ENCODE measurements around the gene GRIPAP1. TPM values are rescaled to one million over a fixed set of nuclear protein-coding genes. Genes with fewer than 3 reads are reported as not detected.

GRIPAP1 gene
- total RNA-seq, 1 donor from 2014 or later = 86.5 TPM

GRCh38 chrX:48942895-48943294 is 59.2 kb downstream of the GRIPAP1 start:
- H3K4me1 Mint-ChIP-seq (ENCODE audit: low read depth) = peaks cover 59% of the 10 kb centered on the region
- DNase-seq (ENCODE audit: low spot score) = no peak
- peak overlapping the region; percentile 59 for H3K4me3 Mint-ChIP-seq (ENCODE audit: low read depth)
- H3K27ac Mint-ChIP-seq = peak overlapping the region; percentile 95
- no peaks in the 10 kb centered on the region for H3K27me3 Mint-ChIP-seq (ENCODE audit: low read depth)
- peaks cover 39% of the 10 kb centered on the region for H3K36me3 Mint-ChIP-seq (ENCODE audit: low read depth)
- H3K9me3 Mint-ChIP-seq = no peaks in the 10 kb centered on the region
- intact Hi-C loops (cut with micrococcal nuclease) = no loop called here

DNA sequence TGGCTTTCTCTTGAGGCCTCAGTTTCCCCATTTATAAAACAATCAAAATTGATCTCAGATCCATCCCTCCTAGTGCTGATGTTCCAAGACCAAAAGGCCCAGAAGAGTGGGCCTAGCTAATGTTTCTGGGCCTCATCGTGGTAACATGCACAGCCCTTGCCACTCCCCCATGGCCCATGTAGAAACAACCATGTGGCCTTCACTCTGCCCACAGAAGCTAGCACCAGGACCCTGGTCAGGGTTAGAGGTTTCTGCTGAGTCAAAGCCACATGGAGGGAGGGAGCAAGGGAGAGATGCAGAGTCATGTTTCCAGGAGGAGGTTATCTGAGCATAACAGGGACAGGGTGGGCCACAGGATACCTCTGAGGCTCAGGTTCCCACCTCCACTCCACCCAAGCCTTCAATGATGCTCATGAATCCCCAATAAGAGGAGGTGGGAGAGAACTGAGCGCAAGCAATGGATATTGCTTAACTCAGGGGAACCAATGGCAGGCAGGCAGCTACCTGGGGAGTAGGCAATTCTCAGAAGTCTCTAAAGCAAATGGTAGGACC is 61.6 kb downstream of the GRIPAP1 start:
- peaks cover 71% of the 10 kb centered on the region for H3K4me1 Mint-ChIP-seq (ENCODE audit: low read depth)
- DNase-seq (ENCODE audit: low spot score) = no peak

GRCh38 chrX:48939524-48940228 is 62.4 kb downstream of the GRIPAP1 start:
- Mint-ChIP-seq H3K36me3 (ENCODE audit: low read depth) (peaks cover 69% of the 10 kb centered on the region), H3K27me3 (ENCODE audit: low read depth) (no peaks in the 10 kb centered on the region), H3K9me3 (no peaks in the 10 kb centered on the region), H3K4me1 (ENCODE audit: low read depth) (peaks cover 79% of the 10 kb centered on the region), H3K4me3 (ENCODE audit: low read depth) (peak overlapping the region; percentile 40), H3K27ac (peak overlapping the region; percentile 99)
- intact Hi-C loops (cut with micrococcal nuclease) = loop anchor here (5.0 to 10.0 kb wide), 3 partner anchors 225 to 1277 kb away; no protein-coding TSS in a partner anchor
- no peak for DNase-seq (ENCODE audit: low spot score)

More for the DNA sequence above, 61.6 kb downstream of the GRIPAP1 start:
- Mint-ChIP-seq H3K9me3 (no peaks in the 10 kb centered on the region), H3K27ac (peak overlapping the region; percentile 99), H3K36me3 (ENCODE audit: low read depth) (peaks cover 61% of the 10 kb centered on the region), H3K4me3 (ENCODE audit: low read depth) (no peak overlapping the region), H3K27me3 (ENCODE audit: low read depth) (no peaks in the 10 kb centered on the region)
- intact Hi-C loops (cut with micrococcal nuclease) = no loop called here

- Mint-ChIP-seq H3K9me3 (no peaks in the 10 kb centered on the region), H3K4me1 (ENCODE audit: low read depth) (peaks cover 80% of the 10 kb centered on the region), H3K27me3 (ENCODE audit: low read depth) (no peaks in the 10 kb centered on the region), H3K36me3 (ENCODE audit: low read depth) (peaks cover 73% of the 10 kb centered on the region), H3K27ac (peak overlapping the region; percentile 99), H3K4me3 (ENCODE audit: low read depth) (peak overlapping the region; percentile 71)
- intact Hi-C loops (cut with micrococcal nuclease) = loop anchor here (5.0 to 10.0 kb wide), 3 partner anchors 224 to 1277 kb away; no protein-coding TSS in a partner anchor
- DNase-seq (ENCODE audit: low spot score) = peak; percentile 69
Observed at GRCh38 chrX:48938721-48939425, 63.2 kb downstream of the GRIPAP1 start.

DNA sequence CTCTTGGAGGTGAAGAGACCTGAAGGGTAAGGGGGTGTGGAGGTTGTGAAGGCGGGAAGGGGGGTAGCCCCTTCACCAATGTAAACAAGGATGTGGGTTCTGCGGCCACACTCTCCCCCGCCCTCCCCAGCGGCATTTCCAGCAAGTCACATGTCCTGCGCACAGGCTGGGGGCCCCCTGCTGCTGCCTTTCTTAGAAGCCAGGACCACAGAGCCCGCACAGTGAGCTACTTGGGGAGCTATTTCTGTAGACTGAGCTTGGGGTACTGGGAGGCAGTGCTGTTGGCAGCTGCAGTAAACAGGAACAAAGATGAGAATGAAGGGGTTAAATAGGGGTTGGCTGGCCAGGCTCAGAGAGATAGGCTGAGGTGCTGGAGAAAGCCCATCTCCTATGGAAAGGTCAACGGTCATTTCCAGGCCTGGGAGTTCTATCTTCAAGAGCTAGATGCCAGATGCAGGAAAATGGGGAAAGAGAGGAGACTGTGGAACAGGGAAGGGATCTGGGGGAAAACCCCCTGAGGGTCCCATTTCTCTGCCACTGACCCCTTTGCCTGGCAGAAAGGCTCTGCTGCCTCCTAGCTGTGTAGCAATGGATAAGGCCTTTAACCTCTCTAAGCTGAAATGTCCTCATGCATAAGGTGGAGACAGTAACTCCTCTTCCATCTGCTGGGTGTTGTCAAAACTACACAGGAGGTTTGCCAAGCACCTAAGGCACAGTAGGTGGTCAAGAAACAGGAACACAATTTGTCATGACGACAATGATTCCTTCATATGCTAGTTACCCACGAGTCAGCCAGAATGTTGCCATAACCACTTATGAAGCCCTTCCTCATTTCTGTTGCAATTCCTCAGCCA is 64.8 kb downstream of the GRIPAP1 start:
- peak; percentile 87 for DNase-seq (ENCODE audit: low spot score)
- no peaks in the 10 kb centered on the region for H3K27me3 Mint-ChIP-seq (ENCODE audit: low read depth)
- peak overlapping the region; percentile 71 for H3K4me3 Mint-ChIP-seq (ENCODE audit: low read depth)
- peaks cover 68% of the 10 kb centered on the region for H3K36me3 Mint-ChIP-seq (ENCODE audit: low read depth)
- H3K27ac Mint-ChIP-seq = peak overlapping the region; percentile 99
- intact Hi-C loops (cut with micrococcal nuclease) = loop anchor here (1.0 to 10.0 kb wide), 4 partner anchors 18 to 1275 kb away; partner anchors contain the start of gene PIM2
- H3K4me1 Mint-ChIP-seq (ENCODE audit: low read depth) = peaks cover 71% of the 10 kb centered on the region
- no peaks in the 10 kb centered on the region for H3K9me3 Mint-ChIP-seq

GRCh38 chrX:48936429-48937053 is 65.5 kb downstream of the GRIPAP1 start:
- H3K36me3 Mint-ChIP-seq (ENCODE audit: low read depth) = peaks cover 60% of the 10 kb centered on the region

GRCh38 chrX:48935301-48935670 is 66.8 kb downstream of the GRIPAP1 start:
- peaks cover 56% of the 10 kb centered on the region for H3K4me1 Mint-ChIP-seq (ENCODE audit: low read depth)

More at GRCh38 chrX:48936429-48937053, 65.5 kb downstream of the GRIPAP1 start:
- H3K27me3 Mint-ChIP-seq (ENCODE audit: low read depth) = no peaks in the 10 kb centered on the region
- intact Hi-C loops (cut with micrococcal nuclease) = loop anchor here (1.0 to 10.0 kb wide), 4 partner anchors 17 to 1274 kb away; partner anchors contain the start of gene PIM2
- H3K4me1 Mint-ChIP-seq (ENCODE audit: low read depth) = peaks cover 64% of the 10 kb centered on the region
- no peaks in the 10 kb centered on the region for H3K9me3 Mint-ChIP-seq
- peak overlapping the region; percentile 99 for H3K27ac Mint-ChIP-seq
- peak overlapping the region; percentile 71 for H3K4me3 Mint-ChIP-seq (ENCODE audit: low read depth)
- DNase-seq (ENCODE audit: low spot score) = no peak

GRCh38 chrX:48934581-48935300 is 67.3 kb downstream of the GRIPAP1 start:
- H3K27me3 Mint-ChIP-seq (ENCODE audit: low read depth) = no peaks in the 10 kb centered on the region
- H3K36me3 Mint-ChIP-seq (ENCODE audit: low read depth) = peaks cover 61% of the 10 kb centered on the region
- no peaks in the 10 kb centered on the region for H3K9me3 Mint-ChIP-seq
- H3K4me3 Mint-ChIP-seq (ENCODE audit: low read depth) = peak overlapping the region; percentile 42
- intact Hi-C loops (cut with micrococcal nuclease) = loop anchor here (5.0 to 10.0 kb wide), 3 partner anchors 220 to 1272 kb away; no protein-coding TSS in a partner anchor
- H3K27ac Mint-ChIP-seq = peak overlapping the region; percentile 99
- peaks cover 52% of the 10 kb centered on the region for H3K4me1 Mint-ChIP-seq (ENCODE audit: low read depth)
- no peak for DNase-seq (ENCODE audit: low spot score)

More at GRCh38 chrX:48935301-48935670, 66.8 kb downstream of the GRIPAP1 start:
- Mint-ChIP-seq H3K36me3 (ENCODE audit: low read depth) (peaks cover 61% of the 10 kb centered on the region), H3K27me3 (ENCODE audit: low read depth) (no peaks in the 10 kb centered on the region), H3K27ac (peak overlapping the region; percentile 99), H3K9me3 (no peaks in the 10 kb centered on the region), H3K4me3 (ENCODE audit: low read depth) (peak overlapping the region; percentile 42)
- DNase-seq (ENCODE audit: low spot score) = no peak
- intact Hi-C loops (cut with micrococcal nuclease) = loop anchor here (5.0 to 10.0 kb wide), 3 partner anchors 220 to 1273 kb away; no protein-coding TSS in a partner anchor

DNA sequence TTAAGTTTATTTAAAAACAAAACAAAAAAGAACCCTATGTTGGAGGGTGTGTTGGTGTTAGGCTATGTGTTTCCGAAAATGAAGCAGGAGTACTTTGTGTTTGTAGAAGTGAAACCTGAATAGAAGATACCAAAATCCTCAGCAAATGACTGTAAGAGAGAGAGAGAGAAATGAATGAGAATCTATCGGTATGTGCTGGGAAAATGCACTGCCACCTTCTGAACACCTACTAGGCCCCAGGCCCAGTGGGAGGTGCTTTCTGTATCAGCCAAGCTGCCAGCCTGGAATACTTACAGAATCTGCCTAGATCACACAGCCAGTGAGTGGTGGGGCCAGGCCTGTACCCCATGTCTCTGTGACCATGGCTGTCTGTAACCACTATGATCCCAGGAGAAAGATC is 68.3 kb downstream of the GRIPAP1 start:
- no peaks in the 10 kb centered on the region for H3K27me3 Mint-ChIP-seq (ENCODE audit: low read depth)
- peak overlapping the region; percentile 99 for H3K27ac Mint-ChIP-seq
- H3K36me3 Mint-ChIP-seq (ENCODE audit: low read depth) = peaks cover 61% of the 10 kb centered on the region
- intact Hi-C loops (cut with micrococcal nuclease) = loop anchor here (10.0 kb wide), 1 partner anchor 219 kb away; no protein-coding TSS in a partner anchor
- no peak for DNase-seq (ENCODE audit: low spot score)
- peaks cover 42% of the 10 kb centered on the region for H3K4me1 Mint-ChIP-seq (ENCODE audit: low read depth)
- H3K9me3 Mint-ChIP-seq = no peaks in the 10 kb centered on the region
- H3K4me3 Mint-ChIP-seq (ENCODE audit: low read depth) = peak overlapping the region; percentile 52

DNA sequence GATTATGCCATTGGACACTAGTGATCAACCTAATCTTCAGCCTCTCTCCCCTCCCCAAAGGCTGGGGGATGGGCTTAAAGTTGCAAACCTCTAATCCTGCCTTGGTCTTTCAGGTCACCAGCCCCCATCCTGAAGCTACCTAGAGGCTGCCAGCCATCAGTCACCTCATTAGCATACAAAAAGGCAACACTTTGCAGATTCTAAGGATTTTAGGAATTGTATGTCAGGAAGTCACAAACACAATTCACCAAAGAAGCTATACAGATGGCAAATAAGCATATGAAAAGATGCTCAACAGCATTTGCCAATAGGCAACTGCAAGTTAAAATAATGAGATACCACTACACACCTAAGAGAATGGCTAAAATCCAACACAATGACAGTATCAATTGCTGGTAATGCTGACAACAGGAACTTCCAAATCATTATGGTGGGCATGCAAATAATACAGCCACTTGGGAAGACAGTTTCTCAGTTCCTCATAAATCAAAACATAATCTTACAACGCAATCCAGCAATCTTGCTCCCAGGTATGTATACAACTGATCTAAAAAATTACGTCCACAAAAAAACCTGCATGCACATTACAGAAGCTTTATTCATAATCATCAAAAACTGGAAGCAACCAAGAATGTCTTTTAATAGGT is 74.2 kb downstream of the GRIPAP1 start:
- intact Hi-C loops (cut with micrococcal nuclease) = no loop called here
- H3K9me3 Mint-ChIP-seq = no peaks in the 10 kb centered on the region
- DNase-seq (ENCODE audit: low spot score) = no peak
- H3K27ac Mint-ChIP-seq = no peak overlapping the region
- peaks cover 16% of the 10 kb centered on the region for H3K4me1 Mint-ChIP-seq (ENCODE audit: low read depth)
- no peak overlapping the region for H3K4me3 Mint-ChIP-seq (ENCODE audit: low read depth)
- peaks cover 49% of the 10 kb centered on the region for H3K36me3 Mint-ChIP-seq (ENCODE audit: low read depth)
- H3K27me3 Mint-ChIP-seq (ENCODE audit: low read depth) = no peaks in the 10 kb centered on the region

GRCh38 chrX:48927123-48927522 is 74.9 kb downstream of the GRIPAP1 start:
- Mint-ChIP-seq H3K27me3 (ENCODE audit: low read depth) (no peaks in the 10 kb centered on the region), H3K27ac (no peak overlapping the region), H3K9me3 (no peaks in the 10 kb centered on the region), H3K4me3 (ENCODE audit: low read depth) (no peak overlapping the region), H3K4me1 (ENCODE audit: low read depth) (peaks cover 15% of the 10 kb centered on the region), H3K36me3 (ENCODE audit: low read depth) (peaks cover 50% of the 10 kb centered on the region)
- intact Hi-C loops (cut with micrococcal nuclease) = no loop called here
- no peak for DNase-seq (ENCODE audit: low spot score)

Data from activated T-helper 2 cell treated with anti-CD3 and anti-CD28 coated beads, Interferon-gamma antibody, Interleukin-2, Interleukin-4, amounts not matched to agents 10 μg/mL and 5 μg/mL and 100 μg/mL, durations not matched to agents 14 hours and 24 hours and 36 hours (primary cell).